BLaER1 (cell line): Measurements from ENCODE around the gene FUCA2.

ENCODE experiments used
- H3K27ac ChIP-seq: shearing (Covaris generic); formaldehyde crosslinking; 2 replicates; pipeline ENCODE4 v1.8.1; 2022
- H3K27me3 ChIP-seq: shearing (Covaris generic); formaldehyde crosslinking; 2 replicates; pipeline ENCODE4 v1.8.1; 2022
- H3K36me3 ChIP-seq: shearing (Covaris generic); formaldehyde crosslinking; 2 replicates; pipeline ENCODE4 v1.8.1; 2022
- H3K4me1 ChIP-seq: shearing (Covaris generic); formaldehyde crosslinking; 2 replicates; pipeline ENCODE4 v1.8.1; 2022
- H3K4me2 ChIP-seq: shearing (Covaris generic); formaldehyde crosslinking; 2 replicates; pipeline ENCODE4 v1.8.1; 2022
- H3K4me3 ChIP-seq: shearing (Covaris generic); formaldehyde crosslinking; 2 replicates; pipeline ENCODE4 v1.8.1; 2022
- H3K9ac ChIP-seq: shearing (Covaris generic); formaldehyde crosslinking; 2 replicates; pipeline ENCODE4 v1.8.1; 2022
- H3K9me3 ChIP-seq: shearing (Covaris generic); formaldehyde crosslinking; 2 replicates; pipeline ENCODE4 v1.8.1; 2022
- H4K20me1 ChIP-seq: shearing (Covaris generic); formaldehyde crosslinking; 2 replicates; pipeline ENCODE4 v1.8.1; 2022
- Cebpa-rat ChIP-seq: shearing (Covaris generic); IDR thresholded peaks from 2 replicates; pipeline ENCODE4 v1.8.1; 2022

FUCA2 gene

DNA sequence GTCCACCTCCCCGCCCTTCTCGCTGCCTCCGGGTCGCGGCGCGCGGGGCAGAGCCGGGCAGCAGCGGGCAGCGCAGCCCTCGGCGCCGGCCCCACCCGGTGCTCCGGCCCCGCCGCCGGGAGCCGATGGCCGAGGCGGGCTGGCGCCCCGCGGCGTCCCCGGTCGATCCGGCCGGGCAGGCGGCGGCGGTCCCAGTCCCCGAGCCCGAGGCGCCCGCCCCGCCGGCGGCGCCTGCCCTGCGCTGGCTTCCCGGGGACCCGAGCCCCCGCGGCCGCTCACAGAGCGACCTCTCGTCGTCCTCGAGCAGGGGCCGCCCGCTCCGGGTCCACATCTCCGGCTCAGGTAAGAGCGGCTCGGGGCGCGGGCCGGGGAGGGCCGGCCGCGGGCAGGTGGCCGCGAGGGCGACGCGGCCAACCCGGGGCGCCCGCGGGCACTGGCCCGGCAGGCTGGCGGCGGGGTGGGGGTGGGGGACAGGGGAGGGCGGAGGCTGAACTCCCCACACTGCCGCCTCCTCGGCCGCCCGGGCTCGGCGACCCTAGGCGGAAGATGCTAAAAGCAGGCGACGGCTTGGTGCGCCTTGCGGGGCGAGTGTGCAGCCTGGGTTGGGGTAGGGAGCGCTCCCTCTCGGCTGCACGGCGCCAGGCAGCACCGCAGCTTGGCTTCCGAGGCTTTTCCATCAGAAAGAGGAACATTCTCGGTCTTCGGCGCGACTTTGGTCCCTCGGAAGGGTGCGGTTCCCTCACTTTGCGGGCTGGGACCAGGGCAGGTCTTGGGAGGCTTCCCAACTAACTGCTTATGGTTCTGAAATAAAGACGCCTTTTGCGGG lies 25.6 kb upstream of the FUCA2 start:
- Histone ChIP-seq H3K27ac (peak overlapping the region; percentile 81), H3K4me2 (peak overlapping the region; percentile 76), H3K4me1 (peaks cover 22% of the 10 kb centered on the region), H4K20me1 (no peaks in the 10 kb centered on the region), H3K36me3 (no peaks in the 10 kb centered on the region), H3K9me3 (no peaks in the 10 kb centered on the region), H3K4me3 (peak overlapping the region; percentile 82), H3K27me3 (no peaks in the 10 kb centered on the region), H3K9ac (peak overlapping the region; percentile 84)
- TF ChIP-seq Cebpa-rat = no peak

DNA sequence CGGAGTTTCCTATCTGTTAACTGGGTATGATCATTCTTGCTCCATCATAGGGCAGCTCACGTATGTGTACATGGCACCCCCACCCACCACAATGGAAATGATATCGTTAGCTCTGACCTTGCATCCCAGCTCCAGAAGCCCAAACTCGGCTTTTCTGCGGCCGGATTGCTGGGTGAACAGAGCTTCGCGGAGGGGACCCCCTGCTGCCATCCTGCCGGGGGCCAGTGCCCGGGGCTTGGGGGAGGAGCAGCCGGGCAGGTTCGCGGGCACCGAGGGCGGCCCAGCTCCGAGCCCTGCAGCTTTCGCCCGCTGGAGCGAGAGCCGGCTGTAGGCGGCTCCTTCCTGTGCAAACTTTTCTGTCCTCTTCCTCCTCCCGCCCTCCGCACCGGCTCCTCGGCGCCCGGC lies 24.9 kb upstream of the FUCA2 start:
- H3K4me3 ChIP-seq = peak overlapping the region; percentile 82
- no peaks in the 10 kb centered on the region for H3K36me3 ChIP-seq
- peak overlapping the region; percentile 84 for H3K9ac ChIP-seq
- peak overlapping the region; percentile 76 for H3K4me2 ChIP-seq
- no peaks in the 10 kb centered on the region for H3K27me3 ChIP-seq
- TF ChIP-seq Cebpa-rat = no peak
- peaks cover 22% of the 10 kb centered on the region for H3K4me1 ChIP-seq
- H3K27ac ChIP-seq = peak overlapping the region; percentile 81
- H4K20me1 ChIP-seq = no peaks in the 10 kb centered on the region
- H3K9me3 ChIP-seq = no peaks in the 10 kb centered on the region

DNA sequence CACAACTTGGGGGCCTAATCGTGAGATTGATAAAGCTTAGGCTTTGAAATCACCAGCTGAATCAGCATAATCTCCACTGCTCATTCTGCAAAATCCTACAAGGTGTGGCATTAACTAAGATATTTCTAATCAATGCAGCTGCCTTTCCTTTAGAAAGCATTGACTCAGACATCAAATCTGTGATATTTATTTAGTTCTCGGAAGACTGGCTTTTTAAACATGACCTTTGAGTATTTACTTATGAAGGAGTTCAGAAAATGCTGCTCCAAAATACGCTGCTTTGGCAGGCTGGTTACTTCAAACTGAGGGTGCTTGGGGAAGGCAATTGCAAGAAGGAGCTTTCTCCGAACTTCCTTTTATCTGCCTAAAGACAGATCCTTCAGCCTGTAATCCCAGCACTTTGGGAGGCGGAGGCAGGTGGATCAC lies 23.7 kb upstream of the FUCA2 start:
- Histone ChIP-seq H3K4me3 (no peak overlapping the region), H3K4me2 (no peak overlapping the region), H3K4me1 (peaks cover 22% of the 10 kb centered on the region), H3K36me3 (no peaks in the 10 kb centered on the region), H3K9me3 (no peaks in the 10 kb centered on the region), H3K27me3 (no peaks in the 10 kb centered on the region), H3K27ac (no peak overlapping the region), H3K9ac (no peak overlapping the region), H4K20me1 (no peaks in the 10 kb centered on the region)
- TF ChIP-seq Cebpa-rat = no peak

DNA sequence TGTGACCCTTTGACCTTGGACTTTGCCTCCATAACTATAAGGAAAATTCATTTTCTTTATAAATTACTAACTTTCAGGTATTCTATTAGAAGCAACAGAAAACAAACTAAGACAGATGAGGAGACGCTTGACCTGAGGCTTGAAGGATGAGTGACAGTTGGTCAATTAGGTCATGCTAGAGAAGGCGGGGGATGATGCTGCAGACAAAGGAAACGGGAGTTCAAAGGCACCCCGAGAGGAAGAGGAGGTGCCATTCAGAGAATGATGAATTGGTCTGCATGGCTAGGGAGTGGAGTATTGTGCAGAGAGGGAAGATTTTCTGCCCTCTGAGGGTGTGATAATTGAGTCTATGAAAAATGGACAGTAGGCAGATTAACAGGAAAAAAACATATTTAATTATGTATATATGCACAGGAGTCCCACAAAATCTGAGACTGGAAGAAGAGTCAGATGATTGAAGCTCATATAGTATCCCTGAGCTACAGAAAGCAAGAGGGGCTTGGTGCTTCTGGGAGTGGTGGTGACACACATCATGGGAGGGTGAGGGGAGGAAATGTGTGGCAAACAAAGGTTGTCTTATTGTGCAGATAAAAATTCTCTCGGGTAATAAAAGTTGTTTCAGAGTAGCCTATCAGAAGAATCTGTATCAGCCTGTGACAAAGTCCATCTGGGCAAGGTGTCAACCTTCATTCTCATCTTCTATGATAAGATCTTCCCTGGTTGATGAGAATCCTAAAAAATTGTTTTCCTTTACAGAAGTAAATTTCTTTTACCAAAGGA lies 20.4 kb upstream of the FUCA2 start:
- H3K27ac ChIP-seq = no peak overlapping the region
- no peaks in the 10 kb centered on the region for H3K36me3 ChIP-seq
- H3K9me3 ChIP-seq = no peaks in the 10 kb centered on the region
- H3K27me3 ChIP-seq = no peaks in the 10 kb centered on the region
- H3K4me3 ChIP-seq = no peak overlapping the region
- no peak for TF ChIP-seq Cebpa-rat
- no peak overlapping the region for H3K9ac ChIP-seq
- peaks cover 11% of the 10 kb centered on the region for H3K4me1 ChIP-seq
- no peak overlapping the region for H3K4me2 ChIP-seq
- H4K20me1 ChIP-seq = no peaks in the 10 kb centered on the region

DNA sequence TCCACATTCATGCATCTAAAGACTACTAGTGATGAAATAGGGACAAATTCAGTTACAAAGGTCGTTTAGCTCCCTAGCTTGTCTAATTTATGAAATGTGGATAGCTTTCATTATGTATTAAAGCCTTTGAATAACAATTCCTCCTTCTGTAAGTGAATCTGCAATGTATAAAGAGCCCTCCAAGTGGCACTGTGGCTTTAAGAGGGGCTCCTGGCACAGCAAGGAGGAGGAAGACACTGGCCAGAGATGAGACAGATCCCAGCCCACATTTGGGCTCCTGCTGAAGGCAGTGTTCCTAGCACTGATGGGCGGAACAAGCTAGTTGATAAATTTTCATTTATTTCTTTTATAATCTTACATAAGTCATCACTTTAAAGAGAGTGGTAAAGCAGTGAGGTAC lies 17.6 kb upstream of the FUCA2 start:
- TF ChIP-seq Cebpa-rat = no peak
- Histone ChIP-seq H3K27me3 (no peaks in the 10 kb centered on the region), H3K4me2 (no peak overlapping the region), H3K9me3 (no peaks in the 10 kb centered on the region), H3K4me3 (no peak overlapping the region), H4K20me1 (no peaks in the 10 kb centered on the region), H3K4me1 (peaks cover 11% of the 10 kb centered on the region), H3K36me3 (no peaks in the 10 kb centered on the region), H3K27ac (no peak overlapping the region), H3K9ac (no peak overlapping the region)

DNA sequence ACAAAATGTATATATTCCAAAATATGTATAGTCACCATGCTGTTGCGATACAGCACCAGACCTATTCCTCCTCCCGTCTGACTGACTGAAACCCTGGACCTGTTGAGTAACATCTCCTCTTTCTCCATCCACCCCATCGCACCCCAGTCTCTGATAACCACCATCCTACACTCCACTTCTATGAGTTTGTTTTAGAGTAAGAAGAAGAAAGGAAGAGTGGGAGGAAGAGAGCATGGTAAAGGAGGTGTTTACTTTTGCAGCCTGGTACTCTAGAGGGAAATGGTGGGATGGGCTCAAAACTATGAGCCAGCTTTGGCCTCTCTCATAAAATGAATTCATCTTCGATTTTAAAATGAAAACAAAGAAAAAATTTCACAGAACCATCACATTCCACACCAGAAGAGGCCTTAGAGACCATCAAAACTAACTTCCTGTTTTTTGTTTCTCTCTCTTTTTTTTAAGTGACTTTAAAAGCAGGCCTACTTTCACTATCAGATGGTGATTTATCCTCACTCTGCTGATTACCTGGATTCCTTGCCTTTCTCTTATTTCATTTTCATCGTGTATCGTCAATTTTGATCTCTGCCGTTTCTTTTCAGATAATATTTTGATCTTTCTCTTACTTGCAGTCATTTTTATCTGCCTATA lies 16.8 kb upstream of the FUCA2 start:
- Histone ChIP-seq H3K4me3 (no peak overlapping the region), H4K20me1 (no peaks in the 10 kb centered on the region), H3K4me2 (peak overlapping the region; percentile 15; the same call in 1 of the 2 replicates), H3K27me3 (no peaks in the 10 kb centered on the region), H3K9me3 (no peaks in the 10 kb centered on the region), H3K27ac (no peak overlapping the region), H3K4me1 (peaks cover 11% of the 10 kb centered on the region), H3K36me3 (no peaks in the 10 kb centered on the region), H3K9ac (no peak overlapping the region)
- no peak for TF ChIP-seq Cebpa-rat

DNA sequence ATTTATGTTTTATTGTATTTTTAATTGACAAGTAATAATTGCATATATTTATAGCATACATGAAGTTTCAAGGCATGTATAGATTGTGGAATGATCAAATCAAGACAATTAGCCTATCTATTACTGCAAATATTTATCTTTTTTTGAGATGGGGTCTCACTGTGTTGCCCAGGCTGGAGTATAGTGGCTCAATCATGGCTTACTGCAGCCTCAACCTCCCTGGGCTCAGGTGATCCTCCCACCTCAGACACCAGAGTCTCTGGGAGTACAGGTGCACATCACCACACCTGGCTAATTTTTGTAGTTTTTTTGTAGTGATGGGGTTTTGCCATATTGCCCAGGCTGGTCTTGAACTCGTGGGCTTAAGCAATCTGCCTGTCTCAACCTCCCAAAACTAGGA lies 16.2 kb upstream of the FUCA2 start:
- Histone ChIP-seq H3K4me3 (no peak overlapping the region), H3K9me3 (no peaks in the 10 kb centered on the region), H3K27me3 (no peaks in the 10 kb centered on the region), H3K4me2 (no peak overlapping the region), H3K36me3 (no peaks in the 10 kb centered on the region), H3K27ac (no peak overlapping the region), H3K9ac (no peak overlapping the region), H3K4me1 (peaks cover 11% of the 10 kb centered on the region), H4K20me1 (no peaks in the 10 kb centered on the region)
- TF ChIP-seq Cebpa-rat = no peak

DNA sequence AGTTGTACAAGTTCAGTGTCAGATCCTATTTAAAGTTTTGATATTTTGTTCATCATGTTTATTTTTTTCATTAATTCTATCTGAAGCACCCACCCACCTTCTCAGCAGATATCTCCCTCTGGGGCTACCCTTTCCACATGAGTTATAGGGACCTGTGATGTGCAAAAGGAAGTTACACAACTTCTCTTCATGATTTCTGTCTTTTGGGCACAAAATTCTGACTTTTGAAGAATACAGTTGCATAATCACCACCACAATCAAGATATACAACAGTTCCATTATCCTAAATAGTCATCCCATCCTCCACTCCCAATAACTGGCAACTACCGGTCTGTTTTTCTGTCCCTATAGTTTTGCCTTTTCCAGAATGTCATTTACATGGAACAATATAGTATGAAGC lies 13.8 kb upstream of the FUCA2 start:
- Histone ChIP-seq H3K9me3 (no peaks in the 10 kb centered on the region), H3K4me1 (peaks cover 11% of the 10 kb centered on the region), H3K36me3 (no peaks in the 10 kb centered on the region), H3K27me3 (no peaks in the 10 kb centered on the region), H3K4me3 (no peak overlapping the region), H3K27ac (no peak overlapping the region), H3K4me2 (no peak overlapping the region), H3K9ac (no peak overlapping the region), H4K20me1 (no peaks in the 10 kb centered on the region)
- no peak for TF ChIP-seq Cebpa-rat

DNA sequence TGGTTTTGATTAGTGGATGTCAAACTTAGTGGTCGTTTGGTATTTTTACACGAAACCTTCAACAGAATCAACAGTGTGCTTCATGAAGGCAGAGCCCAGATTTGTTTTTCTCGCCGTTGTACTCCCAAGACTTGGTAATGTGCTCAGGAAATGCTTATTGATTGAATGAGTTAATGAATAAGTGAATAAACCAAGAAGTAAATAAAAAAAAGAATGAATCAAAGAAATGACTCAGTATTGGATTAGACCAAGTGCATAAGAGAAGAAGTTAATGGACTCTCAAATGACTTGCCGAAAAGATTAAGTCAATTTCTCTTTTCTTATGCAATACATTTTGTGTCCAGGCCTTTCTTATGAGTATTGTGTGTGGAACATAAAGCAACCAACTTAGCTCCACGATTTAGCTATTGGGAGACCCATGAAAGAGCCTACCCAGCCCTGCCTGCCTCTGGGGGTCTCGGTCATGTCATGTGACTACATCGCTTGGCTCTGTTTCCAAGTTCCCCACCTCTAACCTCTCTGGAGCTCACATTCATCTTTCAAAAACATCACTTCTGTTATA lies 10.6 kb upstream of the FUCA2 start:
- no peak for TF ChIP-seq Cebpa-rat
- Histone ChIP-seq H3K9me3 (no peaks in the 10 kb centered on the region), H3K27ac (no peak overlapping the region), H4K20me1 (no peaks in the 10 kb centered on the region), H3K36me3 (no peaks in the 10 kb centered on the region), H3K4me1 (no peaks in the 10 kb centered on the region), H3K4me3 (no peak overlapping the region), H3K4me2 (no peak overlapping the region), H3K9ac (no peak overlapping the region), H3K27me3 (no peaks in the 10 kb centered on the region)

DNA sequence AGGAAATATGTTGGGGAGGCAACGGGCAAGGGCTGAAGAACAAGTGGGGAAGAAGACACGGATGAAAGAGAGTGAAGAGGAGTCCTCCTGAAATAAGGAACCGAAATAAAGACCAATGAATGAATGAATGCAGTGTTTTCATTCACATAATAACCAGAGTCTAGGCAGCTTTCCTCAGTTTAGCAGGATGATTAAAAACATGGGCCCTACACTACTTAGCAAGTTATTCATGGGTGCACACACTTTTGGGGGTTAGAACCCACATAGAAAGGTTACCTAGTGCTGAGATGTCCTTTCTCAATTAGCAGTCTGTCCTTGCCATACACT lies 5.9 kb upstream of the FUCA2 start:
- Histone ChIP-seq H3K27me3 (no peaks in the 10 kb centered on the region), H4K20me1 (no peaks in the 10 kb centered on the region), H3K27ac (no peak overlapping the region), H3K36me3 (no peaks in the 10 kb centered on the region), H3K4me3 (no peak overlapping the region), H3K4me2 (no peak overlapping the region), H3K9me3 (0 out of 2 replicates have a peak, but pooled peaks cover 5% of the 10 kb centered on the region), H3K9ac (no peak overlapping the region), H3K4me1 (no peaks in the 10 kb centered on the region)
- no peak for TF ChIP-seq Cebpa-rat
